Activated CD4-positive, alpha-beta T cell treated with anti-CD3 and anti-CD28 coated beads, Interleukin-2, amount 10 ng/mL, durations not matched to agents 7 days and 5 days (primary cell): Measurements from ENCODE around the gene SPRN. TPM values are rescaled to one million over a fixed set of nuclear protein-coding genes. Genes with fewer than 3 reads are reported as not detected.
"Not testable (repeated sequence)": the region's sequence is repeated elsewhere in the genome, so short reads cannot be mapped to it uniquely, and the experiment has no call there.

Experiments used
- CTCF ChIA-PET: fragments of 350-600 bp; sonication (Branson Sonifier 250); formaldehyde crosslinking; loops from one replicate; lab custom pipeline; 2021; ENCODE audit warnings: antibody characterized with exemption; lab: Charles Lee
- POLR2A ChIA-PET: fragments of 350-600 bp; sonication (Branson Sonifier 250); formaldehyde crosslinking; loops from one replicate; lab custom pipeline; 2021; ENCODE audit warnings: antibody characterized with exemption; lab: Charles Lee
- DNase-seq: peaks from one replicate; pipeline ENCODE4 v3.0.0-alpha.2; 2020
- H3K27ac Mint-ChIP-seq: one replicate; pipeline ENCODE4 v1.8.0; 2021; ENCODE audit warnings: mild to moderate bottlenecking, moderate library complexity, mixed read lengths
- H3K27me3 Mint-ChIP-seq: one replicate; pipeline ENCODE4 v1.8.0; 2021; ENCODE audit warnings: mixed read lengths
- H3K36me3 Mint-ChIP-seq: one replicate; pipeline ENCODE4 v1.8.0; 2021; ENCODE audit warnings: low read depth, mixed read lengths
- H3K4me1 Mint-ChIP-seq: one replicate; pipeline ENCODE4 v1.8.0; 2021; ENCODE audit warnings: mixed read lengths
- H3K4me3 Mint-ChIP-seq: one replicate; pipeline ENCODE4 v1.8.0; 2021; ENCODE audit warnings: mild to moderate bottlenecking, moderate library complexity, mixed read lengths
- H3K9me3 Mint-ChIP-seq: one replicate; pipeline ENCODE4 v1.8.0; 2021; ENCODE audit warnings: mixed read lengths
- total RNA-seq, 2 experiments: library from RNA; stranded (reverse); gene quantifications; one replicate each; pipeline ENCODE4 v1.2.3, GENCODE V29; 2021

SPRN gene
- total RNA-seq, 2 experiments from 2014 or later: not detected

GRCh38 chr10:133379152-133379800, 45.1 kb downstream of the SPRN start, which contains the start of gene PAOX:
TSS of gene PAOX (plus strand) at chr10:133379262. CDS start at chr10:133379317, 55 bp downstream.
- Mint-ChIP-seq H3K36me3 (no peaks in the 10 kb centered on the region), H3K4me3 (peak within 1 kb of the TSS; percentile 76), H3K9me3 (no peaks in the 10 kb centered on the region), H3K27ac (peak within 1 kb of the TSS; percentile 76), H3K4me1 (peaks cover 14% of the 10 kb centered on the region), H3K27me3 (peaks cover 3% of the 10 kb centered on the region)
- DNase-seq: peak; percentile 53
- ChIA-PET CTCF (no interaction called here), POLR2A (no interaction called here)

GRCh38 chr10:133378251-133379096, 46.0 kb downstream of the SPRN start:
- H3K36me3 Mint-ChIP-seq: no peaks in the 10 kb centered on the region
- peak overlapping the region; percentile 76 for H3K4me3 Mint-ChIP-seq
- CTCF ChIA-PET: interaction anchor here (1.0 kb wide), 1 partner anchor 49 kb away, joined by 5 read pairs; no protein-coding TSS in a partner anchor
- H3K9me3 Mint-ChIP-seq: no peaks in the 10 kb centered on the region
- DNase-seq: peak; percentile 62
- peak overlapping the region; percentile 76 for H3K27ac Mint-ChIP-seq
- POLR2A ChIA-PET: interaction anchor here (0.6 kb wide), 1 partner anchor 11 kb away, joined by 3 read pairs; no protein-coding TSS in a partner anchor
- peaks cover 3% of the 10 kb centered on the region for H3K27me3 Mint-ChIP-seq
- peaks cover 18% of the 10 kb centered on the region for H3K4me1 Mint-ChIP-seq

- POLR2A ChIA-PET: interaction anchor here (0.6 kb wide), 1 partner anchor 12 kb away, joined by 3 read pairs; no protein-coding TSS in a partner anchor
- H3K4me1 Mint-ChIP-seq: peaks cover 20% of the 10 kb centered on the region
- DNase-seq: no peak
- no peaks in the 10 kb centered on the region for H3K9me3 Mint-ChIP-seq
- H3K27ac Mint-ChIP-seq: no peak overlapping the region
- H3K27me3 Mint-ChIP-seq: peaks cover 3% of the 10 kb centered on the region
- CTCF ChIA-PET: interaction anchor here (1.0 kb wide), 1 partner anchor 48 kb away, joined by 5 read pairs; no protein-coding TSS in a partner anchor
- peak overlapping the region; percentile 76 for H3K4me3 Mint-ChIP-seq
- no peaks in the 10 kb centered on the region for H3K36me3 Mint-ChIP-seq
These were observed 46.6 kb downstream of the SPRN start for GRCh38 chr10:133377818-133378250.

GRCh38 chr10:133377025-133377817, 47.2 kb downstream of the SPRN start:
- DNase-seq: no peak
- POLR2A ChIA-PET: no interaction called here
- no peaks in the 10 kb centered on the region for H3K9me3 Mint-ChIP-seq
- H3K4me1 Mint-ChIP-seq: peaks cover 20% of the 10 kb centered on the region
- no peaks in the 10 kb centered on the region for H3K36me3 Mint-ChIP-seq
- no peak overlapping the region for H3K27ac Mint-ChIP-seq
- CTCF ChIA-PET: interaction anchor here (0.7 to 1.0 kb wide), 3 partner anchors 12 to 48 kb away, joined by 4 to 5 read pairs (median 4); no protein-coding TSS in a partner anchor
- H3K4me3 Mint-ChIP-seq: peak overlapping the region; percentile 26
- H3K27me3 Mint-ChIP-seq: peaks cover 3% of the 10 kb centered on the region

- POLR2A ChIA-PET, H3K27ac Mint-ChIP-seq, H3K9me3 Mint-ChIP-seq, H3K36me3 Mint-ChIP-seq, DNase-seq, H3K27me3 Mint-ChIP-seq: not testable (repeated sequence)
- CTCF ChIA-PET: interaction anchor here (1.0 kb wide), 1 partner anchor 13 kb away, joined by 4 read pairs; no protein-coding TSS in a partner anchor
- Mint-ChIP-seq H3K4me1 (peaks cover 25% of the 10 kb centered on the region), H3K4me3 (peak overlapping the region; percentile 26)
These were observed 48.2 kb downstream of the SPRN start for GRCh38 chr10:133376183-133376582.

- Mint-ChIP-seq H3K4me3 (no peak overlapping the region), H3K27me3 (peaks cover 3% of the 10 kb centered on the region), H3K27ac (no peak overlapping the region), H3K9me3 (no peaks in the 10 kb centered on the region), H3K36me3 (peaks cover under 1% of the 10 kb centered on the region), H3K4me1 (peaks cover 25% of the 10 kb centered on the region)
- ChIA-PET POLR2A (no interaction called here), CTCF (no interaction called here)
- no peak for DNase-seq
These were observed 48.9 kb downstream of the SPRN start for GRCh38 chr10:133375357-133376115.

GRCh38 chr10:133373174-133374090, 51.0 kb downstream of the SPRN start, which contains the start of gene ECHS1:
TSS of gene ECHS1 (minus strand) at chr10:133373354. CDS start at chr10:133373333, 21 bp downstream.
- POLR2A ChIA-PET: no interaction called here
- CTCF ChIA-PET: interaction anchor here (1.1 kb wide), 1 partner anchor 12 kb away, joined by 3 read pairs; no protein-coding TSS in a partner anchor
- Mint-ChIP-seq H3K9me3 (no peaks in the 10 kb centered on the region), H3K27ac (peak within 1 kb of the TSS; percentile 78), H3K4me1 (peaks cover 25% of the 10 kb centered on the region), H3K27me3 (peaks cover 3% of the 10 kb centered on the region), H3K4me3 (peak within 1 kb of the TSS; percentile 75), H3K36me3 (peaks cover 8% of the 10 kb centered on the region)
- peak; percentile 95 for DNase-seq

- Mint-ChIP-seq H3K9me3 (no peaks in the 10 kb centered on the region), H3K27ac (no peak overlapping the region), H3K4me1 (peaks cover 25% of the 10 kb centered on the region), H3K4me3 (peak overlapping the region; percentile 75), H3K27me3 (peaks cover 3% of the 10 kb centered on the region), H3K36me3 (peaks cover 11% of the 10 kb centered on the region)
- CTCF ChIA-PET: interaction anchor here (1.1 kb wide), 1 partner anchor 11 kb away, joined by 3 read pairs; no protein-coding TSS in a partner anchor
- no peak for DNase-seq
- POLR2A ChIA-PET: no interaction called here
These were observed 51.9 kb downstream of the SPRN start for GRCh38 chr10:133372507-133372906.
